Testis (tissue), 2 donors: ENCODE data around the gene WWP2.

Experiments
- POLR2A ChIP-seq: fragments of 450-650 bp; IDR thresholded peaks from one replicate; pipeline ENCODE4 v1.6.1; 2017; ENCODE audit warnings: antibody characterized with exemption, mild to moderate bottlenecking, moderate library complexity
- TF ChIP-seq, protein P1 (sequence below), 3 experiments: fragments of 450-650 bp in 2 of 3; fragments of 200-600 bp in 1 of 3; sonication (generic) in 1 of 3; IDR thresholded peaks; one replicate each; pipeline ENCODE4 v1.5.1; 2016 to 2019; ENCODE audit warnings: antibody characterized with exemption in 3 of 3, mild to moderate bottlenecking in 2 of 3, moderate library complexity in 1 of 3

DNA sequence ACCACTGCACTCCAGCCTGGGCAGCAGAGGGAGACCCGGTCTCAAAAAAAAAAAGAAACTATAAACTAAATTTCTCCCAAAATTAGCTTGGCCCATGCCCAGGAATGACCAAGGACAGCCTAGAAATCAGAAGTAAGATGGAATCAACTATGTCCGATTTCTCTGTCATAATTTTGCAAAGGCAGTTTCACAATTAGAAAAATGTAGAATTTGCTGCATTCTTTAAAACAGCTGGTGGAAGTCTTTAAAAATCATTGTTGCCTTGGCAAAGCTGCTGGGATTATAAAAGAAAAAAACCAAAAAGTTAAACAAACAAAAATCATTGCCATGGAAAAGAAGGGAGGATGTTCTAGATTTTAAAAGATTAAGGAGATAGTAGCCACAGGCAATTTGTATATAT lies 32.4 kb downstream of the WWP2 start:
- TF ChIP-seq POLR2A = no peak
- TF ChIP-seq, protein P1, sequence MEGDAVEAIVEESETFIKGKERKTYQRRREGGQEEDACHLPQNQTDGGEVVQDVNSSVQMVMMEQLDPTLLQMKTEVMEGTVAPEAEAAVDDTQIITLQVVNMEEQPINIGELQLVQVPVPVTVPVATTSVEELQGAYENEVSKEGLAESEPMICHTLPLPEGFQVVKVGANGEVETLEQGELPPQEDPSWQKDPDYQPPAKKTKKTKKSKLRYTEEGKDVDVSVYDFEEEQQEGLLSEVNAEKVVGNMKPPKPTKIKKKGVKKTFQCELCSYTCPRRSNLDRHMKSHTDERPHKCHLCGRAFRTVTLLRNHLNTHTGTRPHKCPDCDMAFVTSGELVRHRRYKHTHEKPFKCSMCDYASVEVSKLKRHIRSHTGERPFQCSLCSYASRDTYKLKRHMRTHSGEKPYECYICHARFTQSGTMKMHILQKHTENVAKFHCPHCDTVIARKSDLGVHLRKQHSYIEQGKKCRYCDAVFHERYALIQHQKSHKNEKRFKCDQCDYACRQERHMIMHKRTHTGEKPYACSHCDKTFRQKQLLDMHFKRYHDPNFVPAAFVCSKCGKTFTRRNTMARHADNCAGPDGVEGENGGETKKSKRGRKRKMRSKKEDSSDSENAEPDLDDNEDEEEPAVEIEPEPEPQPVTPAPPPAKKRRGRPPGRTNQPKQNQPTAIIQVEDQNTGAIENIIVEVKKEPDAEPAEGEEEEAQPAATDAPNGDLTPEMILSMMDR (IDR thresholded peaks at IDR 0.05) = no peak
